Measurements from ENCODE around the gene IL1RAPL1.

The IL1RAPL1 gene

DNA sequence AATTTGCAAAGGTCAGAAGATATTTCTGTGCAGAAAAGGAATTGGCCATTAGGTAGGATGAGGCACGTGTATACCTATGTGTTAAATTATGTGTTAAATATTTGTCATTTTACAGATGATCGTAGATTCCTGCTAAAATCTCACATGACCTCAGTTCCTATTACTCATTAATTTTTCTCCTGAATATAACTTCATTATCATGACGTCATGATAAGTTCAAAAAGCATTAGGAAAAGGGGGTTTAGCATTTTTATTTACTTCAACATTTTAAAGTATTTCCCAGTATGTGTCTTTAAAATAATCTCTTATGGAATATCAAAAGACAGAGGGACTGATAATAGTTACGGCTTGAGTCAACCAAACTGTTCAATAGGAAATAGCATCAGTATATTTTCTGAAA, 372.8 kb downstream of the IL1RAPL1 start:
- DNase-seq (ENCODE audit: low read depth in 3 of 3, low spot score in 1 of 3) = no peak

DNA sequence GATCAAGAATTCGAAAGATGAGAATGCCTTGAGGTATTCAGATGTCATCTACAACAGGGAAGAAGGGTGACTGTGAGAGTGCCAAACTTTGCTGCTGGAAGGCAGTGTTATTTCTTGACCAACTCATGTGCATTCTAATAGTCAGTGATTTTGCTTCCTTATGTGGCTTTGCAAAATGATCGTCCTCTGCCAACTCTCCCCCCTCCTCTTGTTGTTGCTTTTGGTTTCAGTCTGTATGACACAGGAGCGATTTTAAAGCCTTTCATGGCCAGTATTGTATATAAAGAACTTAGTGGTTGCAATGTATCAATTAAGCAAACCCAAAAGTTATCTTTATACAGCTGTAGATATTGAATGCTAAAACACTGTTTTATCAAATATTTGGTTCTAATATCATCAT, 379.1 kb downstream of the IL1RAPL1 start:
- no peak for DNase-seq (ENCODE audit: low read depth in 3 of 3, low spot score in 1 of 3)

DNA sequence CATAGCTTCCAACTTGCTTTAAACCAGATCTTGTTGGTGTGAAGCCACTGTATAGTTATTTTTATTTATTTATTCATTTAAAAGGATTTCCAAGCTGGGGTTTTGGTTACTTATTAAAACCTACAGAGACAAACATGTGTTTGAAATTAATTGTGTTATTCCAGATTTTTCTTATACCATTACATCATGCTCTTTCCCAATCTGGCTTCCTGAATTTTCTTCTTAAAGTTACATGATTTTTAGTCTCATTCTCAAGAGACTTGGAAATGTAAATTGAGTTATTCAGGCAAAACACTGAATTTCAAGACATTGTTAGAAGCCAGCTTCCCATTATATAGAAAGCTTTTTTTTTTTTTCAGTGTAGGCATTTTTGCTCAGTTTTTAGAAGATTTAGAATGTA, 381.9 kb downstream of the IL1RAPL1 start:
- no peak for DNase-seq (ENCODE audit: low read depth in 3 of 3, low spot score in 1 of 3)

- no peak for DNase-seq (ENCODE audit: low read depth in 3 of 3, low spot score in 1 of 3)
Measured at GRCh38 chrX:28979877-28980276, 392.6 kb downstream of the IL1RAPL1 start.

GRCh38 chrX:28981952-28982351, 394.7 kb downstream of the IL1RAPL1 start:
- no peak for DNase-seq (ENCODE audit: low read depth in 3 of 3, low spot score in 1 of 3)

- DNase-seq (ENCODE audit: low read depth in 3 of 3, low spot score in 1 of 3) = no peak
Measured at GRCh38 chrX:28988246-28988645, 401.0 kb downstream of the IL1RAPL1 start.

- DNase-seq (ENCODE audit: low read depth in 3 of 3, low spot score in 1 of 3) = no peak
Measured at GRCh38 chrX:28997706-28998463, 410.6 kb downstream of the IL1RAPL1 start.

- DNase-seq (ENCODE audit: low read depth in 3 of 3, low spot score in 1 of 3) = no peak
Measured at GRCh38 chrX:28998609-28999135, 411.4 kb downstream of the IL1RAPL1 start.

GRCh38 chrX:29012867-29013266, 425.6 kb downstream of the IL1RAPL1 start:
- no peak for DNase-seq (ENCODE audit: low read depth in 3 of 3, low spot score in 1 of 3)

DNA sequence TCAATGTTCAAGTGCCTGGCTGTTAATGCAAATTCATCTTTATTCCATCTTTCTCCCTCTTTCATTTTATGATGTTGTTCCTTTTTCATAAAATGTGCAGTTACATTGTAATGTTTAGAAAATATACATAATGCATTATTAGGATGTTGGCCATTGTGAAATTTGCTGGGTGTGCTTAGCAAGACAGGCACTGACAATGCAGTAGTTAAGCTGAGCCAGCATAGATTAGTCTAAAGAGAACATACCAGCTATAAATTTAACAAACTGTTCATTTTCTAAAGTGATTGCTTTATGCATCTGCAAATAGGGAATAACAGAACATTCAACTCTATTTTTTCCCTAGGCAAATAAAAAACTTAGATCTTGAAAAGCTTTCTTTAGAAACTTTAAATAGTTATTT, 436.0 kb downstream of the IL1RAPL1 start:
- DNase-seq (ENCODE audit: low read depth in 3 of 3, low spot score in 1 of 3) = no peak

DNA sequence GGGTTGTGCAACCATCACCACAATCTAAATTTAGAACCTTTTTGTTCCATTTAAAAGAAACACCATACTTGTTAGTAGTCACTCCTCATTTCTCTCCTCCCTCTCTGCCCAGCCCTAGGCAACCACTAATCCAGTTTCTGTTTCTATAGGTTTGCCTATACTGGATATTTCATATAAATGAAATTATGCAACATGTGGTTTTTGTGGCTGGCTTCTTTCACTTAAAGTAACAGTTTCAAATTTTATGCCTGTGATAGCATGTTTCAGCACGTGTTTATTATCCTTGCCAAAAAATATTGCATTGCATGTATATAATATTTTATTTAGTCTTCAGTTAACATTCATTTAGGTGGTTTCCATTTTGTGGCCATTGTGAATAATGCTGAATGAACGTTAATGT, 437.6 kb downstream of the IL1RAPL1 start:
- no peak for DNase-seq (ENCODE audit: low read depth in 3 of 3, low spot score in 1 of 3)

DNA sequence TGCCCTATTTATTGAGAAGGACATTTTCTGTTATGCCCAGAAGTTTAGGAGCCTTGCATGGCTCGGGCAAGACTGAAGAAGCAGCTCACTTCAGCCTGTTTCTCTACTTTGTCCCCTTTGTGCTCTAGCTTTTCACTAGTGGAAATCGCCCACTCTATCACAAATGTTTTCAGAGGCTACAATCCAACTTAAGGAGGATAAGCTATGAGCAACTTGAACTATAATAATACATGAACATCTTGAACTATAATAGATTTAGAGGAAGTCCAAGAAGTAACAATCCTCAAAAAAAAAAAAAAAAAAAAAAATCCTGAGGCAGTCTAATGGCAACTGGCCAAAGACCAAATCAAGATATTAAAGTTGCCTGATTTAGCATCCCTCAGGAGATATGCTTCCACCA, 452.3 kb downstream of the IL1RAPL1 start:
- DNase-seq (ENCODE audit: low read depth in 3 of 3, low spot score in 1 of 3) = no peak

- no peak for DNase-seq (ENCODE audit: low read depth in 3 of 3, low spot score in 1 of 3)
Measured at GRCh38 chrX:29040160-29040559, 452.9 kb downstream of the IL1RAPL1 start.

DNA sequence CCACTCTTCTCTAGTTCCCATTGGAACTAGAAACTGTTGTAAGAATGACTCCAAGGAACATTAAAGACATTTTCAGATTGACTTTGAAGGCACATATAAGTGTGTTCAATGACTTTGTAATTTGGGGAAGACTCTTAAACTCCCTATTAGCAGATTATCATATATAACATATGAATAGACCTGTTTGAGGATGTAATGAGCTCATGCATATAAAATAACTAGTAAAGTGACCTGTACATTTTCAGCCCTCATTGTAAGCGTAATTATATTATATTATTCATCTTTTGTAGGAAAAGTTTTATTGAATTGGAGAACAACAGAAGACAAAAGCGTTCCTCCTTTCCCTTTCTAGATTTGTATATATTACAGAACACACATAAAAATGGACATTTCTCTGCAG, 455.1 kb downstream of the IL1RAPL1 start:
- DNase-seq (ENCODE audit: low read depth in 3 of 3, low spot score in 1 of 3) = no peak

DNA sequence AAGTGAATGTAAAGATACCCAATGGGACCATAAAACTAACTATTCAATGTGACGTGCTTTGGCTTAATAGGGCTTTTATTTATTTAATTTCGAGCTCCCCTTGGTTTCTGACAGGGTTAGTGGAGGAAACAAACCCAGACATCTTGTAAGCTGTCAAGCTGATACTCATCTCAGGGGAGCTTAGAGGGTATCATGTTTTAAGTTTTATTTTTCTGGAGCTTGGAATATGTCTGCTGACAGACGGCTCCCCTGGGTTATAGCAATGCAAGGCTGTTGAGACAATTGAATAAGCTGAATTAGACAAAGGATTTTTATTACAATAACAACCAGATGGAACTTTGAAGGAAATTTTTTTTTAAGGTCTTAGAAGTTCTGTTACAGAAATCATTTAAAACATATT, 456.5 kb downstream of the IL1RAPL1 start:
- no peak for DNase-seq (ENCODE audit: low read depth in 3 of 3, low spot score in 1 of 3)

DNA sequence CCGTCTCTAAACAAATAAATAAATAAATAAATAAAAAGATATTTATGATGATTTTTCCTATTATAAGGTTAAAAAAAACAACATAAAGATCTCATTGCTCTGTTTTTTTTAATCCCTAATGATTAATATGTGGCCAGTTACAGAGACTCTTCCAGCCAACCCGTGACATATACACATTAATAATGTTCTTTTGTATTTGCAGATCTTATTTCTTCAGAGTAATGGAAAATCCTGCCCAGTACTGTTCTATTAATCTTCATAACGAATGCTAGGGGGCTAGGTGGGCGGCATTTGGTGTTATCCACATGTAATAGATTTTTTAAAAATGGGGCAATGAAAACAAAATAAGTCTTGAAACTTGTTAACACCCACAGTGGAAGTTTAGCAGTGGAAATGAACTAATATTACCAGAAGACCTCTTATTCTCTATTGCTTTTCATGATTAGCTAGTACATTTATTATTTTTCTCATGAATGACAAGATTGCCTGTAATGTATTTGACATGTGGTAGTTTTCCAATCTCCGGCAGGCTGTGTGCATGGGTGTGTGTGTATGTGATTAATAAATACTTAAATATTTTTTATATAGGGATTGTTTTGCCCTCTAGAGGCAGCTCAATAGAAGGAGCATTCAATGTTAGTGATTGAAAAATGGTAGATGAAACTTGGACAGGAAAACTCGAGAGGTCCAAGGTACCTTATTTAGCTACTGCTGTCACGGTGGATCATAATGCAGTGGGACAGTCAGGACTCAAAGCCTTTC, 457.4 kb downstream of the IL1RAPL1 start:
- DNase-seq (ENCODE audit: low read depth in 3 of 3, low spot score in 1 of 3) = no peak

DNA sequence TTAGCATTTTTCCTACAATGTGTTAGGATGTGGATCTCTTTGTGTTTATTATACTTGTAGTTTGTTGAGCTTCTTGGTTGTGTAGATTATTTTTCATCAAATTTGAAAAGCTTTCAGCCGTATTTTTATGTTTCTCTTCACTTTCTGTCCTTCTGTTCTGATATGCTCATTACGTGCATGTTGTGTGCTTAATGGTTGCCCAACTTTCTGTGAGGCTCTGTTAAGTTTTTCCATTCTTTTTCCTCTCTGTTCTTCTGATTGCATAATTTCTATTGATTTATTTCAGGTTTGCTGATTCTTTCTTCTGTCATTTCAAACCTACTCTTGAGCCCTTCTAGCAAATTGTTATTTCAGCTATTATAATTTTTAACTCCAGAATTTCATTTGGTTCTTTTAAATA, 478.2 kb downstream of the IL1RAPL1 start:
- no peak for DNase-seq (ENCODE audit: low read depth in 3 of 3, low spot score in 1 of 3)

DNA sequence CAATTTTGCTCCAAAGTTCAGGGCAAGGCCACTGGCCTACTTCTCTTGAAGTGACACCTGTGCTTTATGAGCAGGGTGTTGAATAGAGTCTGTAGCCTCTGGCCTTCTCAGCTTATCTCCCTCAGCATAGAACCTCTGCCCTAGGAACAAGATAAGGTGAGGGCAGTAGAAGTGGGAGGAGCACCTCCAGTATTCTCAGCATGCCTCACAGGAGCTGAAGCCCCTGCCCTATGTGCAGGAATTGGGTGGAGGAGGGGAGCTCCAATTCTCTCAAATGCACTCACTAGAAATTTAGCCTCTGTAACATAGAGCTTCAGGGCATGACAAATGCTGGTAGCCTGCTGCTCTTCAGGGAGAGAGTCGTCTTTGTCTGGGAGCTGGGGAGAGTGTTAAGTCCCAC, 479.3 kb downstream of the IL1RAPL1 start:
- no peak for DNase-seq (ENCODE audit: low read depth in 3 of 3, low spot score in 1 of 3)

GRCh38 chrX:29067351-29067750, 480.1 kb downstream of the IL1RAPL1 start:
- DNase-seq (ENCODE audit: low read depth in 3 of 3, low spot score in 1 of 3) = no peak

- no peak for DNase-seq (ENCODE audit: low read depth in 3 of 3, low spot score in 1 of 3)
Measured at GRCh38 chrX:29071525-29072320, 484.5 kb downstream of the IL1RAPL1 start.

GRCh38 chrX:29082558-29082957, 495.3 kb downstream of the IL1RAPL1 start:
- no peak for DNase-seq (ENCODE audit: low read depth in 3 of 3, low spot score in 1 of 3)

GRCh38 chrX:29083823-29084222, 496.6 kb downstream of the IL1RAPL1 start:
- DNase-seq (ENCODE audit: low read depth in 3 of 3, low spot score in 1 of 3) = no peak

Measured in stimulated activated CD4-positive, alpha-beta T cell treated with anti-CD3 and anti-CD28 coated beads, TNF-alpha, amount 100 ng/mL, for 1 hour (primary cell).